GM19035 (cell line): ENCODE measurements around the gene MARS1.
A peak's percentile ranks its signal among the peaks of the same experiment; 100 is the strongest.
"Not testable (repeated sequence)": the region's sequence is repeated elsewhere in the genome, so short reads cannot be mapped to it uniquely, and the experiment has no call there.

Experiments used
- ATAC-seq: cut with Tn5 transposase; IDR thresholded peaks from one replicate; pipeline ENCODE4 v1.9.1; 2021; ENCODE audit not compliant: unreplicated experiment

Gene MARS1

GRCh38 chr12:57515408-57515933 lies 27.6 kb downstream of the MARS1 start:
- ATAC-seq = no peak

GRCh38 chr12:57515934-57516541 lies 28.2 kb downstream of the MARS1 start:
- ATAC-seq = no peak

- no peak for ATAC-seq
These were observed 28.8 kb downstream of the MARS1 start for GRCh38 chr12:57516617-57517153.

GRCh38 chr12:57517187-57517586 lies 29.3 kb downstream of the MARS1 start:
- ATAC-seq = no peak

- not testable (repeated sequence) for ATAC-seq
These were observed 29.9 kb downstream of the MARS1 start for GRCh38 chr12:57517718-57518117.

- no peak for ATAC-seq
These were observed 30.5 kb downstream of the MARS1 start for GRCh38 chr12:57518176-57518919.

- no peak for ATAC-seq
These were observed 31.3 kb downstream of the MARS1 start for GRCh38 chr12:57518920-57519795.

- ATAC-seq = peak; percentile 5
These were observed 31.9 kb downstream of the MARS1 start for GRCh38 chr12:57519796-57520052.

- peak; percentile 57 for ATAC-seq
These were observed 32.4 kb downstream of the MARS1 start, which contains the start of gene DDIT3 for GRCh38 chr12:57520053-57520818. DDIT3 (minus strand) TSS chr12:57520514; CDS start chr12:57517406, 3,108 bp downstream.

- ATAC-seq = no peak
These were observed 33.7 kb downstream of the MARS1 start for GRCh38 chr12:57521525-57522010.

GRCh38 chr12:57522011-57522886 lies 34.4 kb downstream of the MARS1 start, which contains the start of gene MBD6:
MBD6 (plus strand) TSS chr12:57522824; CDS start chr12:57524304, 1,480 bp downstream.
- peak; percentile 46 for ATAC-seq

- ATAC-seq = no peak
These were observed 35.2 kb downstream of the MARS1 start for GRCh38 chr12:57522887-57523705.

- no peak for ATAC-seq
These were observed 36.1 kb downstream of the MARS1 start for GRCh38 chr12:57523706-57524614.

- no peak for ATAC-seq
These were observed 37.1 kb downstream of the MARS1 start for GRCh38 chr12:57524814-57525614.

GRCh38 chr12:57525615-57526383 lies 37.9 kb downstream of the MARS1 start:
- no peak for ATAC-seq
